IPS DF 6.9 (cell line): ENCODE results near the gene RAI14.

Experiments used
- DNase-seq: peaks from one replicate; pipeline ENCODE4 v3.0.0-alpha.2; 2013; ENCODE audit warnings: low read depth, low spot score
- H3K27ac ChIP-seq: one replicate; pipeline ENCODE4 v1.5.1; 2013; ENCODE audit warnings: low read length, control low read depth
- H3K27me3 ChIP-seq: 2 replicates; pipeline ENCODE4 v1.6.1; 2013; ENCODE audit warnings: mild to moderate bottlenecking, low read length; ENCODE audit not compliant: control insufficient read depth, insufficient read depth
- H3K36me3 ChIP-seq: 2 replicates; pipeline ENCODE4 v1.6.1; 2013; ENCODE audit warnings: low read length; ENCODE audit not compliant: control insufficient read depth, insufficient read depth
- H3K4me1 ChIP-seq: 2 replicates; pipeline ENCODE4 v1.6.1; 2013; ENCODE audit warnings: low read length; ENCODE audit not compliant: control insufficient read depth, insufficient read depth
- H3K4me3 ChIP-seq: 2 replicates; pipeline ENCODE4 v1.5.1; 2013; ENCODE audit warnings: mild to moderate bottlenecking, low read length
- H3K9me3 ChIP-seq: 2 replicates; pipeline ENCODE4 v1.6.1; 2013; ENCODE audit warnings: low read length, inconsistent platforms; ENCODE audit not compliant: control insufficient read depth, insufficient read depth
- WGBS: extraction: QIAGEN DNeasy Blood & Tissue Kit; methylation state at CpG from one replicate; pipeline ENCODE4 v1.1.7; 2013; ENCODE audit warnings: mixed read lengths, missing lambda C conversion rate; ENCODE audit not compliant: insufficient read length, insufficient coverage; 5-methylcytosine and 5-hydroxymethylcytosine counted together

RAI14 gene

GRCh38 chr5:34789021-34789531 is 132.9 kb downstream of the RAI14 start:
- no peaks in the 10 kb centered on the region for H3K36me3 ChIP-seq
- no peaks in the 10 kb centered on the region for H3K4me1 ChIP-seq
- H3K4me3 ChIP-seq: no peak overlapping the region
- H3K27ac ChIP-seq: no peak overlapping the region
- H3K27me3 ChIP-seq: no peaks in the 10 kb centered on the region
- no peak for DNase-seq
- H3K9me3 ChIP-seq: no peaks in the 10 kb centered on the region
- WGBS: no CpG with 5 or more reads among the region's 5 CpGs

DNA sequence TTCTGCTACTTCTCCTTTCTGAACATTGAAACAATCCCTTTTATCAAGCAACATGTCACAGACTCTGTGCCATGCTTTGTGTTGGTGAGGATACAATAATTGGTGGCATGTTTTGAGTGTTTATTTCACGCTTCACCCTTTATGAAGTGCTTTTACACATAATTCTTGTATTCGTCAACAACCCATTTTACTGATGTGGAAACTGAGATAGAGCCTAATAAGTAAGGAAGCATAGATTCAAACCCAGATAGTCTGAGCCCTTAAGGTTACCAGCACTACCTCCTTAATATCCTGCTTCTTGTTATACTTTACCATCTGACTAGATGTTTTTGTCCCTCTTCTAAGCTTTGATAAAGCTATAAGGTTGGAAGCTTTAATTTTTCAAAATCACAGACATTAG is 133.5 kb downstream of the RAI14 start:
- Histone ChIP-seq H3K4me3 (no peak overlapping the region), H3K4me1 (no peaks in the 10 kb centered on the region), H3K9me3 (no peaks in the 10 kb centered on the region), H3K27me3 (no peaks in the 10 kb centered on the region), H3K27ac (no peak overlapping the region), H3K36me3 (no peaks in the 10 kb centered on the region)
- no CpG with 5 or more reads among the region's 2 CpGs for WGBS
- DNase-seq: no peak

DNA sequence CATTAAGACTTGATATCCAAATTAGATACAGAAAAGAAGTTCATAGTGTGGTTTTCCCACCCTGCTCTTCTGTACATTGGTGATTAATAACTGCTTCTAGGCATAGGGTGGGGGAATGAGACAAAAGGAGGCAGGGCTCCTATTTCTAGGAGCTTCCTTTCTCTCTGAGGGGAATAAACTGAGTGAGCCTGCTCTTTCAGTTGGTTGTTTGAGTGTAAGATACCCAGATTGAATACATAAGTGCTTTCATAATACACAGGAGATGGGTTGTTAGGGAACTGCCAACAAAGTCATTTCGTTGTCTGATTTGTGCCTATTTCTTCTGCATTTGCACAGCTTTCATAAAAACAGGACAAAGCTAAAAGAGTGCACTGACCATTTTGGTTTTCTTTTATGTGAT is 133.9 kb downstream of the RAI14 start:
- WGBS: no CpG with 5 or more reads among the region's 1 CpG
- H3K36me3 ChIP-seq: no peaks in the 10 kb centered on the region
- no peaks in the 10 kb centered on the region for H3K4me1 ChIP-seq
- DNase-seq: no peak
- no peak overlapping the region for H3K27ac ChIP-seq
- no peaks in the 10 kb centered on the region for H3K9me3 ChIP-seq
- H3K27me3 ChIP-seq: no peaks in the 10 kb centered on the region
- no peak overlapping the region for H3K4me3 ChIP-seq

DNA sequence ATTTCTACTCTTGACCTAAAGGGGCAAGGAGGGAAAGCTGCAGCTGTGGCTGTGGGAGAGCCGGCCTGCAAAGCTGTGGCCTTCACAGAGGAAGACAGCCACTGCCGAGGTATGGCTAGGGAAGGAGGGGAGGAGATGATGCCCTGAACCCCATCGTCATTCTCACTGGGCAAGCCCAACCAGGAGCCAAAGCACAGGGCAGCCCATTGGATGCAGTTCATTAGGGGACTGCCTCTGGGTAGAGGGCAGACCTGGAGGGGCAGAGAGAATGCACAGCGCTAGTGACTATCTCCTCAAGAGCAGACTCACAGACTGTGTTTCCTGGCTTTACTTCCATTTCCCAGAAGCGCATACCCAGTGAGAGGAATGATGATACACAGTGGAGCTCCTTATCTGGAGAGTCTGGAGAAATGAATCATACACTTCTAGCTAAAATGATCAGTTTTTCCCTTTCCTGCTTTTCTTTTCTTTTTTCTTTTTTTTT is 135.7 kb downstream of the RAI14 start:
- H3K9me3 ChIP-seq: no peaks in the 10 kb centered on the region
- no peaks in the 10 kb centered on the region for H3K27me3 ChIP-seq
- H3K4me1 ChIP-seq: no peaks in the 10 kb centered on the region
- no peak overlapping the region for H3K27ac ChIP-seq
- H3K4me3 ChIP-seq: no peak overlapping the region
- no peak for DNase-seq
- no peaks in the 10 kb centered on the region; the same call in 1 of the 2 replicates for H3K36me3 ChIP-seq
- no CpG with 5 or more reads among the region's 5 CpGs for WGBS

DNA sequence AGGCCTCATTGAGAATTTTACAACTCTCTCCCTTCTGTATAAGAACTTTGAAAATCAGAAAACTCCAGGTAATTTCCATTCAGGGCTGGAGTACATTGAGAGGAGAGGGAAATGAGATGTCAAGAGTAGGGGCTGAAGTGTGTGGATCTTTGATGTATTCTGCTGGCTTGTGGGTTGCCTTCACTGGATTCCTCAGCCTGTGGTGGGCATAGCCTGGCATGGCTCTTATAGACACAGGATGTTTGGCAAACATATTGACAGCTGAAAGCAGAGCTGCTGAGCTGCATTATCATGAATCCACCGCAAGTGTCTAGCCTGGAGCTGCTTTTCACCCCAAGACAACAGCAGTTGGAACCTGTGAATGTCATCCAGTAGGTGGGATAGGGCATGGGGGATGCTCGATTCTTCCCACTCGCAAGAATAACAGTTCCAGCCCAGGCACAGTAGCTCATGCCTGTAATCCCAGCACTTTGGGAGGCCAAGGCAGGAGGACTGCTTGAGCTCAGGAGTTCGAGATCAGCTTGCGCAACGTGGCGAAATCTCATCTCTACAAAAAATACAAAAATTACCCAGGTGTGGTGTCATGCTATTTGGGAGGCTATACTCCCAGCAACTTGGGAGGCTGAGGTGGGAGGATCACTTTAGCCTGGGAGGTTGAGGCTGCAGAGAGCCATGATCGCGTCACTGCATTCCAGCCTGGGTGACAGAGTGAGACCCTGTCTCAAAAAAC is 146.9 kb downstream of the RAI14 start:
- Histone ChIP-seq H3K9me3 (no peaks in the 10 kb centered on the region), H3K36me3 (peaks cover 13% of the 10 kb centered on the region; the same call in 1 of the 2 replicates), H3K4me1 (peaks cover 8% of the 10 kb centered on the region; the same call in 1 of the 2 replicates), H3K27me3 (no peaks in the 10 kb centered on the region; the same call in 1 of the 2 replicates), H3K27ac (no peak overlapping the region), H3K4me3 (no peak overlapping the region)
- DNase-seq: no peak
- no CpG with 5 or more reads among the region's 9 CpGs for WGBS

GRCh38 chr5:34803974-34804732 is 148.0 kb downstream of the RAI14 start:
- Histone ChIP-seq H3K9me3 (no peaks in the 10 kb centered on the region), H3K4me3 (no peak overlapping the region), H3K27ac (no peak overlapping the region), H3K36me3 (peaks cover 11% of the 10 kb centered on the region; the same call in 1 of the 2 replicates), H3K27me3 (no peaks in the 10 kb centered on the region; the same call in 1 of the 2 replicates), H3K4me1 (peaks cover 8% of the 10 kb centered on the region; the same call in 1 of the 2 replicates)
- no peak for DNase-seq
- no CpG with 5 or more reads among the region's 4 CpGs for WGBS

- no CpG with 5 or more reads among the region's 5 CpGs for WGBS
- no peaks in the 10 kb centered on the region for H3K9me3 ChIP-seq
- H3K4me1 ChIP-seq: peaks cover 8% of the 10 kb centered on the region; the same call in 1 of the 2 replicates
- no peak for DNase-seq
- peaks cover 11% of the 10 kb centered on the region; the same call in 1 of the 2 replicates for H3K36me3 ChIP-seq
- no peak overlapping the region for H3K4me3 ChIP-seq
- no peaks in the 10 kb centered on the region; the same call in 1 of the 2 replicates for H3K27me3 ChIP-seq
- H3K27ac ChIP-seq: no peak overlapping the region
These were observed 148.8 kb downstream of the RAI14 start for GRCh38 chr5:34804913-34805312.

DNA sequence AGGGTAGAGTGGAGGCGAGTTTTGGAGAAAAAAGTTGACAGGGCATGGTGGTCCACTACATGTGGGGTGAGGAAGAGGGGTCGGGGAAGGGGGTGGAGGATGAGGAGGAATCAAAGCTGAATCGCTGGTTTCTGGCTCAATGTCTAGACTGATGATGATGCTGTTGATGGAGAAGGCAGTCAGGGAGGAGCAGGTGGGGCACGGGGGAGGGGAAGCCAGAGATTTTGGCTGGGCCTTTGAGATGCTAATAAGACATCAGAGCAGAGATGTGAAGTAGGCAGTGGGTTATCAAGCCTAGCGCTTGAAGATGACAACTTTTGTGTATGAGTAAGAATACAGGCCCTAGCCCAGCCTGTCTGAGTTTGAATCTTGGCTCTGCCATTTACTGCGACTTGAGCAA is 150.4 kb downstream of the RAI14 start:
- H3K27me3 ChIP-seq: no peaks in the 10 kb centered on the region; the same call in 1 of the 2 replicates
- no peak overlapping the region for H3K27ac ChIP-seq
- H3K4me1 ChIP-seq: peaks cover 8% of the 10 kb centered on the region; the same call in 1 of the 2 replicates
- no peaks in the 10 kb centered on the region for H3K9me3 ChIP-seq
- DNase-seq: no peak
- H3K36me3 ChIP-seq: peaks cover 7% of the 10 kb centered on the region; the same call in 1 of the 2 replicates
- no CpG with 5 or more reads among the region's 6 CpGs for WGBS
- H3K4me3 ChIP-seq: no peak overlapping the region

DNA sequence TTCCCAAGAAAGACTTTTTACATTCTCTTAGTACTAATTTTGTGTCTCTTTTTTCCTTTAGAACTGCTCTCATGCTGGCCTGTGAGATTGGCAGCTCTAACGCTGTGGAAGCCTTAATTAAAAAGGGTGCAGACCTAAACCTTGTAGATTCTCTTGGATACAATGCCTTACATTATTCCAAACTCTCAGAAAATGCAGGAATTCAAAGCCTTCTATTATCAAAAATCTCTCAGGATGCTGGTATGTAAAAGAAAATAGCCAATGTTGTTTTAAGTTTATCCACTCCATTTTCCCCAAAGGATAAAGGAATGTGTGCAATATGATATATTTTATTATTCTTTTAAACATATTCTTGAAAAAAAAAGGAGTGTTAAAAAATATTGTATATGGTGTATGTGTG is 155.6 kb downstream of the RAI14 start:
- H3K4me3 ChIP-seq: no peak overlapping the region
- H3K9me3 ChIP-seq: no peaks in the 10 kb centered on the region
- DNase-seq: no peak
- no peaks in the 10 kb centered on the region for H3K27me3 ChIP-seq
- no CpG with 5 or more reads among the region's 1 CpG for WGBS
- no peaks in the 10 kb centered on the region; the same call in 1 of the 2 replicates for H3K36me3 ChIP-seq
- no peak overlapping the region for H3K27ac ChIP-seq
- peaks cover 2% of the 10 kb centered on the region; the same call in 1 of the 2 replicates for H3K4me1 ChIP-seq

DNA sequence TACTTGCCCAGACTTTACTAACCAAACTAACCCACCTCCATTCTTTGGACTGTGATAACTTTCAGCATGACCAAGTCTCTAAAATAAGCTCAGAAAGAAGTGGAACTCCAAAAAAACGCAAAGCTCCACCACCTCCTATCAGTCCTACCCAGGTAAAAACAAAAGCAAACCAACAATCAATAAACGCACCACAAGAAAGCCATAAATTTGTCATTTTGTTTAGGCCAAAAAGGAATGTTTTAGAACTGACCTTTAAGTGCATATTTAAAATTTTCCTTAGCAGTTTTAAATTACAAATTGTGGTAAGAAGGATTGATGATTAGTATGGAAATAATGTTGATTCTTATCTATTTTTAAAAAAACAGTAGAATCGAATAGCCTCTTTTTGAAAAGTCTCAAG is 157.4 kb downstream of the RAI14 start:
- no peaks in the 10 kb centered on the region for H3K9me3 ChIP-seq
- no peaks in the 10 kb centered on the region; the same call in 1 of the 2 replicates for H3K36me3 ChIP-seq
- no peak overlapping the region for H3K4me3 ChIP-seq
- H3K27me3 ChIP-seq: no peaks in the 10 kb centered on the region
- no peaks in the 10 kb centered on the region for H3K4me1 ChIP-seq
- DNase-seq: no peak
- no CpG with 5 or more reads among the region's 3 CpGs for WGBS
- no peak overlapping the region for H3K27ac ChIP-seq
